HG02870 (cell line): ENCODE measurements around the gene HMCN1.
"Not testable (repeated sequence)": the region's sequence is repeated elsewhere in the genome, so short reads cannot be mapped to it uniquely, and the experiment has no call there.

ENCODE experiments used
- ATAC-seq: cut with Tn5 transposase; IDR thresholded peaks from one replicate; pipeline ENCODE4 v1.9.1; 2021; ENCODE audit warnings: mild to moderate bottlenecking, moderate library complexity; ENCODE audit not compliant: unreplicated experiment

HMCN1 gene

GRCh38 chr1:185739967-185740366 is 5.8 kb downstream of the HMCN1 start:
- peak; percentile 77 for ATAC-seq

DNA sequence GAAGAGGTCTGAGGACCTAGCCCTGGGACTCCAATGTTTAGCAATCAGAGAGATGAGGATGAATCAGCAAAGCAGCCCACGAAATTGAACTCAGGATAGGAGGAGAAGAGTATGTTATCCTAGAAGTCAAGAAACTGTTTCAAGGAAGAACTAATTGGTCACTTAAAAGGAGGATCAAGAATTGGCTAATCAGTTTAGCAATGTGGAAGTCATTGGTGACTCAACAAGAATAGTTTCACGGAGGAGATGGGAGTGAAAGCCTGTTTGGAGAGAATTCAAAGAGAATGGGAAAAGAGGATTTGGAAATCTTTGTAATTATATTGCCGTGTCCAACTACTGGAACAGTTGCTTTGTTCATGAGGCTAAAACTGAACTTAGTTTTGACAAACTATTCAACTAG is 7.4 kb downstream of the HMCN1 start:
- no peak for ATAC-seq

DNA sequence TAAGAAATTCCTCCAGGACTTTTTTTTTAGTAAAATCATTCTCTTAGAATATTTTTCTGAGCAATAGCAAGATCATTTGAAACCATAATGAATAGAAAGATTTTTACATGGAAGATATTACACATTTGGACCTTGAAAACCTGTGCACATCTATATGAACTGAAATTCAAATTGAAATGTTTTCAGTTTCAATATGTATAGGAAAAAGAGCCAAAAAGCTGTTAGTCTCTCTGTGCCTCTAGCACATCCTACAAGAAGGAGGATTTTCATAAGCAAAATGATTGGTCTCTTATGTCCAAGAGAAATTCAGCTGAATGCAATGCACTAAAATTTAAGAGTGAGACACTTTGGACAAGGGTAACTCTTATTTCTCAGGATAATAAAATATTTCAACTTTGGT is 8.2 kb downstream of the HMCN1 start:
- ATAC-seq: no peak

- ATAC-seq: no peak
Measured at GRCh38 chr1:185745165-185745564, 11.0 kb downstream of the HMCN1 start.

GRCh38 chr1:185759061-185759460 is 24.9 kb downstream of the HMCN1 start:
- ATAC-seq: no peak

GRCh38 chr1:185761841-185762240 is 27.6 kb downstream of the HMCN1 start:
- no peak for ATAC-seq

GRCh38 chr1:185767508-185768120 is 33.4 kb downstream of the HMCN1 start:
- ATAC-seq: no peak

GRCh38 chr1:185768371-185768770 is 34.2 kb downstream of the HMCN1 start:
- ATAC-seq: no peak

- no peak for ATAC-seq
Measured at GRCh38 chr1:185769136-185769535, 34.9 kb downstream of the HMCN1 start.

DNA sequence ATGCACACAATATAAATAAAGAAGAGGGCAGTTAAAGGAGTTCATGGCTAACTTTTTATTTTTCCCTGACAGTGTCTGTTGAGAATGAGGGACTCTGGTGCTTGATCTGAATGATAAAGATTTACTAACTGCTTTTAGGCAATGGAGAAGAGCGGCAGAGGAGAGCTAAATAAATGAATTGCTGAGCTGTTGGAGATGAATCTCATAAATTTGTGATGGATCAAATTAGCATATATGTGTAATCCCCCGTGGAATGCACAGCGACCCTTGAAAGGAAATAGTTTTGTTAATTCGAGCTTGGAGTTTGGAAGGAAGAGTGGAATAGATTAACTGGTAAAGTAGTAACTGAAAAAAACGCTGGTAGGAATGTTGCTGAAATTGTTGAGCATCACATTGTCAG is 40.2 kb downstream of the HMCN1 start:
- no peak for ATAC-seq

GRCh38 chr1:185775501-185775900 is 41.3 kb downstream of the HMCN1 start:
- no peak for ATAC-seq

GRCh38 chr1:185776522-185776921 is 42.3 kb downstream of the HMCN1 start:
- no peak for ATAC-seq

- not testable (repeated sequence) for ATAC-seq
Measured at GRCh38 chr1:185783860-185784259, 49.7 kb downstream of the HMCN1 start.

DNA sequence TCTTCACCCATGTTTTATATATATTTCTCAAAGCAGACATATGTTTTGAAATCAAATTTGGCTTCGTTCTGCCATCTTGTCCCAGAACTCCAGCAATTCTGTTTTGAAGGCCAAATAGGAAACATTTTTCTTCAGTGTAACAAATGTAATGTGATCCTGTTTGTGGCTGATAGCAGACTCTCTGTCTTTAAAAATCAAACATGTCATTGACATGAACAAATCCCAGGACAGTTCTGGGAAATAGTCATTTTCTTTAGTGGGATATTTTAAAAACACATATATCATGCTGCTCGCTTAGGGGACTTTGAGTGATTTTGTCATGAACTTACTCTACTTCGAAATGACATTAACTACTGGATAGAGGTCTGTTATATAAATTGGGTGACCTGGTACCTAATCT is 51.4 kb downstream of the HMCN1 start:
- ATAC-seq: no peak

- ATAC-seq: no peak
Measured at GRCh38 chr1:185786524-185786923, 52.3 kb downstream of the HMCN1 start.

DNA sequence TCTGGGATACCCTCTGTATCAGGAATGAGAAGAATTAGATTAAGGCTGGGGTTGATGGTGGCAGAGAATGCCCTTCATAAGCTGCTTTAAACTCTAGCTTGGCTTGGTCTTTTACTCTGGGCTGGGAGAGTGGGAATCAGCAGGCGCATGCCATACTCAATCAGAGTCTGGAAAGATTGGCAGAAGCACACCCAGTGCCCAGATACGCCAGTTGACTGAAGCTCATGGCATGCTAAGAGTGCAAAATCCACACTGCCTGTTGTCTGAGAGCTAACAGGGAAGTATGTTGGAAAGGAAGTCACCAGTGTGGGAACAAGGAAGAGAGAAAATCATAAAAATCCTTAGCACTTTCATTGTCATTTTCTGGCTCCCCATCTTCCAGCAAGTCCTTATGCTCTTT is 53.0 kb downstream of the HMCN1 start:
- ATAC-seq: no peak

- ATAC-seq: no peak
Measured at GRCh38 chr1:185788386-185788785, 54.2 kb downstream of the HMCN1 start.

DNA sequence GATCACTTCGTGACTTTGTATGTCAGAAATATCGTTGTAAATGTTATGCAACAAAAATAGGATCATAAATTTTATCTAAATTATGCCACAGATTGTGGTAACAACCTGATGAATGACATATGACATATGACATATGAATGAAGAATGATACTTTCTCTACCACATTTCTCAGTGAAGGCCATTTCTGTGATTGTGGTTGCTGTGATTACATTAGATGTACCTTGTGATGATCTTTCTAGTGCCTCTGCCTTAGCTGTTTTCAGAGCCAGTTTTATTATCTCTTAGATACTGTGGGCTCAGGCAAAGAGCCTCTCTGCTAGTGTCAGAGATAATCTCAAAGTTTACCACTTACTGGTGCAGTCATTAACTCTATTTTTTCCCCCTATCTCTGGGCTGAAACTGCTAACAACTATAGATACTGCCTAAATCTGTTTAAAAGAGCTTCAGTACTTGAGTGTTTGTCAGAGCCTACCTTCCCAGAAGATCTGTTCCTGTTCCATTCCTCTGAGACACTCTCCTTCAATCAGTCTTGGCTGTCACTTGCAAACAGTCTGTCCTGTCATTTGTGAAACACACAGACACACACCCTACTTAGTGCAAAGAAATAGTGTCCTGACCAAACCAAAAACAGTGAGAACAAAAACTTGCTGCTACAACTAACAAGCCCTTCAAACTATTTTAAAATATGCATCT is 55.5 kb downstream of the HMCN1 start:
- no peak for ATAC-seq

DNA sequence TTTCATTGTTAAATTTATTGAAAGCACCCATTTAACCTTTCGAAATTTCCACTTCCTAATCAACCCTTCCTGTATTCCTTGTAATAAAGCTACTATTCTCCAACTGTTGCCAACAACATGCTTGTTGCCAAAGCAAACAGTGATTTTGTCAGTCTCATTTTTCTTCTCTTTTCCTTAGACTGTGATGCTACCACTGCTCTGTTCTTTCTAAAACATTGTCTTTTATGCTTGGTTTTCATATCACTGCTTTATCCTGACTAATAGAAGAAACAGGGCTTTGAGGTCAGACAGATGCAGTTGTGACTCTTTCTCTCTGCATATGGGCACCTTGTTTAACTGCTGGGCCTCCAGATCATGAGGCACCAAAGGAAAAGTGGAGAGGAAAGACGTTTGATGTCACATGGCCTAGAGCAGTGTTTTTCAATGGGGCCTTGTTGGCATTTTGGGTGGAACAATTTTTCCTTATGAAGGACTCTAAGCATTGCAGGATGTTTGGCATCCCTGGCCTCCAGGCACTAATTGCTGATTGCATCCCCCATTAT is 56.1 kb downstream of the HMCN1 start:
- ATAC-seq: no peak

DNA sequence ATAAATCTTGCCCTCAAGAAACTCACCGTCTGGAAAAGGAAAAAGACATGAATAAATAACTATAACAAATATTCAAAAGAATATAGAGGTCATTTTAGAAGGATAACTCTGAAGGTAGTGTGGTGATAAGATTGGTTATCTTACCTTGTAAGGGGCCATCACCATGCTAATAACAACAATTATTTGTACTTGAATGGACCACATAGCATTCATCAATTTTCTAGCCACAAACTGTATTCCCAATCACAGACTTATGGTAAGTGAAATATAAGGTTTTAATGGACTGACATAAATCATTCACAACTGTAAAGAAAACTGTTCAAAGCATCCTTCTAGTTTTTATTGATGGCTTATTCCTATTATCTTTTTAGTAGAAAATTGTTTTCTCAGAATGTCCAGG is 57.8 kb downstream of the HMCN1 start:
- no peak for ATAC-seq

- ATAC-seq: not testable (repeated sequence)
Measured at GRCh38 chr1:185794495-185794894, 60.3 kb downstream of the HMCN1 start.

DNA sequence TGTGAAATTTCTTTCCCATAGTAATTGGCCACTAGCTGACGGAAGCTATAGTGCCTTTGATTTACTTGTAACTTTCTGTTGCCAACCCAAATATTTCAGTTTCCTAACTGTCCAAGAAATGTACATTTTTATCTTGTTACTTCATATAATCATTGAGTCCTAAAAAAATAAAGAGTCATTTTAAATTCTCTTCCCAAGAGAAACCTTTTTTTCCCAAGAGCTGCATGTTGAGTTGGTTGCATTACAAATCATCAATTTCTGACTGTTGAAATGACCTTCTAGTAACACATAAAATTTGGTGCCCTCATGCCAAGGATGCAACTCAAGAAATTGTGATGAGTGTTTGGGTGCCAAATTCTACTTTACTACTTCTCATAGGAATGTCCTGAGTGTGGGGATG is 61.0 kb downstream of the HMCN1 start:
- no peak for ATAC-seq

DNA sequence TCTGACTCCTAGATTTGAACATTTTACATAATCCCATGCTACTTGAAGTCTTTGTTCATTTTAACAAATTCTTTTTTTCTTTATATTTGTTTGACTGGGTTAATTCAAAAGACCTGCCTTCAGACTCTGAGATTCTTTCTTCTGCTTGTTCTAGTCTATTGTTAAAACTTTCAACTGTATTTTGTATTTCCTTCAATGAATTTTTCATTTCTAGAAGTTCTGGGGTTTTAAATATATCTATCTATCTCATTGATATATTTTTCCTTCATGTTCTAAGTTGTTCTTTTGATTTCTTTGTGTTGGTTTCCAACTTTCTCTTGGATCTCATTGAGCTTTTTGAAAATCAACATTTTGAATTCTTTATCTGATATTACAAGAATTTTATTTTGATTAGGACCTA is 64.3 kb downstream of the HMCN1 start:
- ATAC-seq: no peak
